HG02588 (cell line): Measurements from ENCODE around the gene MT1E.

Source experiments
- ATAC-seq: cut with Tn5 transposase; IDR thresholded peaks from one replicate; pipeline ENCODE4 v1.9.1; 2021; ENCODE audit warnings: mild to moderate bottlenecking, moderate library complexity; ENCODE audit not compliant: unreplicated experiment

The MT1E gene

DNA sequence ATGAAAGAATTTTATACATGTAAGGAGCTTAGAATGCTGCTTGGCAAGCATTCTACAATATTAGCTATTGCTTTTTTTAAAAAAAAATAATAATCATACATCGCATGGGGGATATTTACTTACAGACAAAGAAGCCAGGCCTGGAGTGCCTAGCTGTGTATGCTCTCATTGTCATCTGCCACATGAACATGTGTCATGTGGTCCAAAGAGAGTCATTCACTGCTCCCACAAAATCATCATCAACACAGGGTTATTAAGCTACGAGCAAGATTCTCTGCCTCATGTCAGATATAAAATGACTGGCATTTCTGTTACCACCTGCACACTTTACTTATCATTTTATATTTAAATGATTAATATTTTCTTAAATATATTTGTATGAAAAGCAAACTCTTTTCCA is 1.9 kb upstream of the MT1E start:
- no peak for ATAC-seq

DNA sequence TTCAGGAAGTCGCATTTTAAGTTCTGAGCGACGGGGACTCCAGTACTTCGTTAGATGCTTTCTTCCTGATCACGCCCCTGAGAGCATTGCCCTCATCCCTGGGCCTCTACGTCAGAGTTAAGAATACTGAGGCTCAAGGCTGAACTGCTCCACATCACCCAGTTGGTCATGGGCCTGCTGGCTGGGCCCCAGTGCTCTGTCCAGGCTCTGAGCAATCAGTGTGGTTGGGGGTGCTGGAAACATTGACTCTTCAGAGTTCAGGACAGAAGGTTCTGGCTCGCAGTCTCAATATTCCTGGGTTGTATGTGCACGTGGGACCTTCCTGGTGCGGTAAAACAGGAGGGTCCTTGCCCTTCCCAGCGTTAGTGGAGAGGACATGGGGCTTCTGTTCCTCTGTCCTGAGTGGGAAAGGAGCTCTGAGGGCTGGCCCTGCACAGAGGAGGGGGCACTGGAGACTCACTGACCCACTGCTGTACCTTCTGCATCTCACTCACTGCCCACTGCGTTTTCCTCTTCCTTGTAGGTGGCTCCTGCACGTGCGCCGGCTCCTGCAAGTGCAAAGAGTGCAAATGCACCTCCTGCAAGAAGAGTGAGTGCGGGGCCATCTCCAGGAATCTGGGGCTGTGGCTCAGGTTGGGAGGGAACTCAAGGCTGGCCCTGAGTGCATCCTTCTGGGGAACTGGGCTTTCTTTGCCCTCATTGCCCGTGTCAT is 518 bp downstream of the MT1E start:
- ATAC-seq = peak; percentile 10

DNA sequence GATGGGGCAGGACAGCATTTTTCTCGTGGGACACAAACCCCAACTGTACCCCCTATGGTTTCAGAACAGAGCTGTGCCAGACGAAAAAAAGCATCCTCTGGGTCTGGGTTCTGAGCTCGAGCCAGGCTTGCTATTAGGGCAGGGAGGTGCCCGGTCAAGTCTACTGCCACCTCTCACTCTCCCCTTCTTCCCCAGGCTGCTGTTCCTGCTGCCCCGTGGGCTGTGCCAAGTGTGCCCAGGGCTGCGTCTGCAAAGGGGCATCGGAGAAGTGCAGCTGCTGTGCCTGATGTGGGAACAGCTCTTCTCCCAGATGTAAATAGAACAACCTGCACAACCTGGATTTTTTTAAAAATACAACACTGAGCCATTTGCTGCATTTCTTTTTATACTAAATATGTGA is 1.1 kb downstream of the MT1E start:
- no peak for ATAC-seq

DNA sequence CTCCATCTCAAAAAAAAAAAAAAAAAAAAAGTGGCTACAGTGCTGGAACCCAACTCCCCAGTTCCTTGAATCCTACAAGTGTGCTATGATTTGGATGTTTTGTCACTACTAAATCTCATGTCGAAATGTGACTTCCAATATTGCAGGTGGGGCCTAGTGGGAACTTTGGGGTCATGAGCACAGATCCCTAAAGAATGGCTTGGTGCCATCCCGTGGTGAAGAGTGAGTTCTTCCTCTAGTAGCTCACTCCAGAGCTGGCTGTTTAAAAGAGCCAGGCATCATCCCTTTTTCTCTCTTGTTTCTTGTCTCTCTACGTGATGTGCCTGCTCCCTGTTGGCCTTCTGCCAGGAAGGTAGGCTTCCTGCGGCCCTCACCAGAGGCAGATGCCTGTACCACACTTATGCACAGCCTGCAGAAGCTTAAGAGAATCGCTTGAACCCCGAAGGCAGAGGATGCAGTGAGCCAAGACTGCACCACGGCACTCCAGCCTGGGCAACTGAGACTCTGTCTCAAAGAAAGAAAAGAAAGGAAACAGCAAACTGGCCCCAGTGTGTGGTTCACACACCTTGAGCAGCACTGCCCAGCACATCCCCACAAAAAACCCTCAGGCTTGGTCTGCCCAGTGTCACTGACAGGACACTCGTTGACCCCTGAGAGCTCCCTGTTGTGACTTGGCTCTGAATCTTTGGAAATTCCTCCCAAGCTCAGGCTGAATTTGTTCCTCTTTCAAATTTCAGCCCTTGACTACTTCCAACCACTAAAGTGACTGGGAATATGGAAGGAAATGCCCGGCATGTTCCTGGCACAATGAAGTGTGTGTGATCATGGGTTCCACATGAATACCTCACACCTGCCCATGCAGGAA is 3.1 kb downstream of the MT1E start:
- no peak for ATAC-seq

DNA sequence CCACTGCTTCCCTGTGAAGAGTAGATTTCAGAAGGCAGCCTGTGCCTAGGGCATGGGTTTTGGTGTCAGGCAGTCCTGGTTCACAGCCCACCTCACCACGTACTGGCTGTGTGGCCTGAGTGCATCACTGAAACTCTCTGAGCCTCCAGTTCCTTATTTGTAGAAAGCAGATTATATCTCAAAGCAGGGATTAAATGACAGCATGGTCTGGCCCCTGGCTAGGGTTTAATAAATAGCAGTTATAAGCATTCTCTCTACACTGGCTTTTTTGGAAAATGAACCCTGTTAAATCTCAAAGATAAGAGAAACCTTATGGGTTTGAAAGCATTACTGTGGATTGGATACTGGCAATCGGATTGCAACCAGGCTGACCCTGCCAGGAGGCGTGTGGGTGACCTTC is 4.0 kb downstream of the MT1E start:
- no peak for ATAC-seq

DNA sequence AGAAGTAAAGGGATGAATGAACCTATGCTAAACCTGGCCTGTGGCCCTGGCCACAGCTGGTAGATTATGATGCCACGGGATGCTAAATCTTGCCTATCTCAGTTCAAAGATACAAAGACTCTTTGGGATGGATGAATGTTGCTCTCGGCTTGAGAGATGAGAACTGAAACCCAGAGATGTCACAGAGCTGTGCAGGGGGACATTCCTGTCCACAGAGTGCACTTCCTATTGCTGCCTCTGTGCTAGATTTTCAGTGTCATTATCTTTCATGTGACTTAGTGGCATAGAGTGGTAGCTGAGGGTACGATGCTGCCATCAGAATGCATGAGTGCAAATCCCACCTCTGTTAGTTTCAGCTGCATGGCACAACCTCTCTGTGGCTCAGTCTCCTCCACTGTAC is 4.6 kb downstream of the MT1E start:
- peak; percentile 65 for ATAC-seq

DNA sequence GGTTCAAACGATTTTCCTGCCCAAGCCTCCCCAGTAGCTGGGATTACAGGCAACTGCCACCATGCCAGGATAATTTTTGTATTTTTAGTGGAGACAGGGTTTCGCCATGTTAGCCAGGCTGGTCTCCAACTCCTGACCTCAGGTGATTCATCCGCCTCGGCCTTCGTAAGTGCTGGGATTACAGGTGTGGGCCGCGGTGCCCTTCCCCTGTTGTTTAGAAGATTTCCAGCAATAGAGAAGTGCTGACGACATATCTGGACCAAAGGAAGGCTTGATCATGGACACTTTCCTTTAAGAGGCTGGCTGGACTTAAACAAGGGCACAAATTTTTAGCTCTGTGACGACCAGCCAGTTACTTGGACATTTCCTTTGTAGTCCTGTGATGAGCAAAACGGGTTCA is 5.6 kb downstream of the MT1E start:
- no peak for ATAC-seq

DNA sequence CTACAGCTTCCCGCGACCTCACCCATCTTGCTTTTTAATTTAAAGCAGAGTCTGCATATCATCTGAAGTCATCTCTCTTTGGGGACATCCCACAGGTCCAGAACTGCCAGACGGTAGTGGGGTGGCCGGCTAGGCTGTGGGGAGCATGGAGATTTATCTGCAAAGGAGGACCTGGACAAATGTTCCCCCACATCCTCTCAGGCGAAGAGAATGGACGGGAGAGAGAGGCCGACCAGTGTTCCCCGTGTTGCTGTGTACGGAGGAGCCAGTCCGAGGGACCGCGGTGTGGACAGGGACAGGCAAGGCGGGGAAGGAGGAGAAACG is 6.2 kb downstream of the MT1E start:
- no peak for ATAC-seq

DNA sequence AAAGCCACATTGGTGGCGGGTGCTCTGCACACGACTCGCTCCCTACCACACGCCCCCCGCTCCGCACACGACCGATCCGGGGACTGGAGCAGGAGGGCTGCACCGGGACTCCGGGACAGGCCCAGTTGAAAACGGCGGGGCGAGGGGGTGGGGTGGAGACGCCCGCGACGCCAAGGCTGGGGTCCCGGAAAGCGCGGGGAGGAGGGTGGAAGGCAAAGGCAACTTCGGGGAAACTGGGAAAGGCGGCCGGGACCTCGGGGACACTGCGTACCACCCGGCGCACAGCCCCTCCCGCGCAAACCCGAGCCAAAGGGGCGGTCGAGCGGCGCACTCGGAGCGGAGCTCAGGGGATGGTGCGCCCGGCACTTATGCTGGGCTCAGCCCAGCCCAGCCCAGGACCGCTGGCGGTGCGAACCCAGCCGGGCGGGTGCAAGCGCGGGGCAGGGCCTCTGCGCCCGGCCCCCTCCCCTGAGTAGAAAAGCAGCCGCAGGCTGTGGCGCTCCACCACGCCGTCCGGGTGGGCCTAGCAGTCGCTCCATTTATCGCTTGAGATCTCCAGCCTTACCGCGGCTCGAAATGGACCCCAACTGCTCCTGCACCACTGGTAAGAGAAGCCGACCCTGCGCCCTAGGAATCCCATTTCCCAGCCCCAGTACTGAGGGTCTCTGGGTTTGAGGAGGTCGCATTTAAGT is 6.7 kb downstream of the MT1E start, which contains the start of gene MT1M:
MT1M (plus strand) TSS at position 504 of the 692 bp plus-strand sequence; CDS start at position 577, 73 bp downstream.
- no peak for ATAC-seq

DNA sequence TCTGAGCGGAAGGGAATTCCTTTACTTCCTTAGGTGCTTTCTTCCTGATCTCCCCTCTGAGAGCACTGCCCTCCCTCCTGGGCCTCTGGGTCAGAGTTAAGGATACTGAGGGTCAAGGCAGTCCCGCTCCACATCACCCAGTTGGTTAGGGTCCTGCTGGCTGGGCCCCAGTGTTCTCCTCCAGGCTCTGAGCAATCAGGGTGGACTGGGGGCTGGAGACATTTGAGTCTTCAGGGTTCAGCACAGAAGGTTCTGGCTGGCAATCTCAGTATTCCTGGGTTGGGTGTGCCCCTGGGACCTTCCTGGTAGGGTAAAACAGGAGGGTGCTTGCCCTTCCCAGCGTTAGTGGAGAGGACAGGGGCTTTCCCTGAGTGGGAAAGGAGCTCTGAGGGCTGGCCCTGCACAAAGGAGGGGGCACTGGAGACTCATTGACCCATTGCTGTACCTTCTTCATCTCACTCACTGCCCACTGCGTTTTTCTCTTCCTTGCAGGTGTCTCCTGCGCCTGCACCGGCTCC is 7.3 kb downstream of the MT1E start:
- no peak for ATAC-seq

DNA sequence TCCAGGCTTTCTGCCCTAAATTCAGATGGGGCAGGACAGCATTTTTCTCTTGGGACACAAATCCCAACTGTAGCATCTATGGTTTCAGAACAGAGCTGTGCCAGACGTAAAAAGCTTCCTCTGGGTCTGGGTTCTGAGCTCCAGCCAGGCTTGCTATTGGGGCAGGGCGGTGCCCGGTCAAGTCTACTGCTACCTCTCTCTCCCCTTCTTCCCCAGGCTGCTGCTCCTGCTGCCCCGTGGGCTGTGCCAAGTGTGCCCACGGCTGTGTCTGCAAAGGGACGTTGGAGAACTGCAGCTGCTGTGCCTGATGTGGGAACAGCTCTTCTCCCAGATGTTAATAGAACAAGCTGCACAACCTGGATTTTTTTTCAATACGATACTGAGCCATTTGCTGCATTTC is 8.0 kb downstream of the MT1E start:
- ATAC-seq = no peak

DNA sequence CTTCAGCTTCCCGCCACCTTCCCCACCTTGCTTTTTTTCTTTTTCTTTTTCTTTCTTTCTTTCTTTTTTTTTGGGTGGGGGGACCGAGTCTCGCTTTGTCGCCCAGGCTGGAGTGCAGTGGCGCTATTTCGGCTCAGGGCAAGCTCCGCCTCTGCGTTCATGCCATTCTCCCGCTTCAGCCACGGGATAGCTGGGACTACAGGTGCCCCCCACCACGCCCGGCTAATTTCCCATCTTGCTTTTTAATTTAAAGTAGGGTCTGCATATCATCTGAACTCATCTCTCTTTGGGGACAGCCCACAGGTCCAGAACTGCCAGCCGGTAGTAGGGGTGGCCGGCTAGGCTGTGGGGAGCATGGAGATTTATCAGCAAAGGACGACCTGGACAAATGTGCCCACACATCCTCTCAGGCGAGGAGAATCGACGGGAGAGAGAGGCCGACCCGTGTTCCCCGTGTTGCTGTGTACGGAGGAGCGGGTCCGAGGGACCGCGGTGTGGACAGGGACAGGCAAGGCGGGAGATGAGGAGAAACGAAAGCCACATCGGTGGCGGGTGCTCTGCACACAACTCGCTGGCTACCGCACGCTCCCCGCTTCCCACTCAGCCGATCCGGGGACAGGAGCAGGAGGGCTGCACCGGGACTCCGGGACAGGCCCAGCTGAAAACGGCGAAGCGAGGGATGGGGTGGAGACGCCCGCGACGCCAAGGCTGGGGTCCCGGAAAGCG is 9.3 kb downstream of the MT1E start:
- no peak for ATAC-seq

DNA sequence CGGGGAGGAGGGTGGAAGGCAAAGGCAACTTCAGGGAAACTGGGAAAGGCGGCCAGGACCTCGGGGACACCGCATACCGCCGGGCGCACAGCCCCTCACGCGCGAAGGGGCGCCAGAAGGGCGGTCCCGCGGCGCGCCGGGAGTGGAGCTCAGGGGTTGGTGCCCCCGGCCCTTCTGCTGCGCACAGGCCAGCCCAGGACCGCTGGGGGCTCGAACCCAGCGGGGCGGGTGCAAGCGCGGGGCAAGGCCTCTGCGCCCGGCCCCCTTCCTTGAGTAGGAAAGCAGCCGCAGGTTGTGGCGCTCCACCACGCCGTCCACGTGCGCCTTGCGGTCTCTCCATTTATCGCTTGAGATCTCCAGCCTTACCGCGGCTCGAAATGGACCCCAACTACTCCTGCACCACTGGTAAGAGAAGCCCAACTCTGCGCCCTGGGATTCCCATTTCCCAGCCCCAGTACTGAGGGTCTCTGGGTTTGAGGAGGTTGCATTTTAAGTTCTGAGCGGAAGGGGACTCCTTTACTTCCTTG is 9.9 kb downstream of the MT1E start:
- ATAC-seq = no peak

DNA sequence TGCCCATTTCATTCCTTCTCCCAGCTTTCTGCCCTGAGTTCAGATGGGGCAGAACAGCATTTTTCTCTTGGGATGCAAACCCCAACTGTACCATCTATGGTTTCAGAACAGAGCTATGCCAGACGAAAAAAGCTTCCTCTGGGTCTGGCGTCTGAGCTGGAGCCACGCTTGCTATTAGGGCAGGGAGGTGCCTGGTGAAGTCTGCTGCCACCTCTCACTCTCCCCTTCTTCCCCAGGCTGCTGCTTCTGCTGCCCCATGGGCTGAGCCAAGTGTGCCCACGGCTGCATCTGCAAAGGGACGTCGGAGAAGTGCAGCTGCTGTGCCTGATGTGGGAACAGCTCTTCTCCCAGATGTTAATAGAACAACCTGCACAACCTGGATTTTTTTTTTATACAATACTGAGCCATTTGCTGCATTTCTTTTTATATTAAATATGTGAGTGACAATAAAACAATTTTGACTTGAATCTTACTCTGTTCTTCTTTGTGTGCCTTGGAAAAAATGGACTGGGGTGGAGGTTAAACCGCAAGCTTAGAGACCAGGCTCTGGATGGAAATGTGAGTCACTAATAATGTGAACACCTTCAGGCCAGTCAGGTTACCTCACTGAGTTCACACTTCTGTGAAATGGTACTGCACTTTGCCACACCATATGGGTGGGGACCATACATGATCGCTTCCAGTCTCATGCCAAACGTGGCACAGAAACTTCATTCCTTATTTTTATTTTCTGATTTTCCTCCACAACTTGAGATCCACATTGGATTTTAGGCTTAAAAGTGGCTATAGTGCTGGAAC is 11.2 kb downstream of the MT1E start:
- no peak for ATAC-seq

DNA sequence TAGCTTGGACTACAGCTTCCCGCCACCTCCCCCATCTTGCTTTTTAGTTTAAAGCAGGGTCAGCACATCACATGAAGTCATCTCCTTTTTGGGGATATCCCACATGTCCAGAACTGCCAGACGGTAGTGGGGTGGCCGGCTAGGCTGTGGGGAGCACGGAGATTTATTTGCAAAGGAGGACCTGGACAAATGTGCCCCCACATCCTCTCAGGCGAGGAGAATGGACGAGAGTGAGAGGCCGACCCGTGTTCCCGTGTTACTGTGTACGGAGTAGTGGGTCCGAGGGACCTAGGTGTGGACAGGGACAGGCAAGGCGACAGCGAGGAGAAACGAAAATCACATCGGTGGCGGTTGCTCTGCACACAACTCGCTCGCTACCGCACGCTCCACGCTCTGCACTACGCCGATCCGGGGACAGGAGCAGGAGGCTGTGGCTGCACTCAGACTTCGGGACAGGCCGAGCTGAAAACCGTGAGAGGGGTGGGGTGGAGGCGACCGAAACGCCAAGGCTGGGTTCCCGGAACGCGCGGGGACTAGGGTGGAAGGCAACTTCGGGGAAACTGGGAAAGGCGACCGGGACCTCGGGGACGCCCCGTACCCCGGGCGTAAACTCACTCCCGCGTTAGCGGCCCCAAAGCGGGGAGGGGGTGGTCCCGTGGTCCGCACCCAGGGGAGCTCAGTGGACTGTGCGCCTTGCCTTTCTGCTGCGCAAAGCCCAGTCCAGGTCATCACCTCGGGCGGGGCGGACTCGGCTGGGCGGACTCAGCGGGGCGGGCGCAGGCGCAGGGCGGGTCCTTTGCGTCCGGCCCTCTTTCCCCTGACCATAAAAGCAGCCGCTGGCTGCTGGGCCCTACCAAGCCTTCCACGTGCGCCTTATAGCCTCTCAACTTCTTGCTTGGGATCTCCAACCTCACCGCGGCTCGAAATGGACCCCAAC is 12.5 kb downstream of the MT1E start, which contains the start of gene MT1A:
MT1A (plus strand) TSS at position 853 of the 937 bp plus-strand sequence; CDS start at position 926, 73 bp downstream.
- no peak for ATAC-seq

DNA sequence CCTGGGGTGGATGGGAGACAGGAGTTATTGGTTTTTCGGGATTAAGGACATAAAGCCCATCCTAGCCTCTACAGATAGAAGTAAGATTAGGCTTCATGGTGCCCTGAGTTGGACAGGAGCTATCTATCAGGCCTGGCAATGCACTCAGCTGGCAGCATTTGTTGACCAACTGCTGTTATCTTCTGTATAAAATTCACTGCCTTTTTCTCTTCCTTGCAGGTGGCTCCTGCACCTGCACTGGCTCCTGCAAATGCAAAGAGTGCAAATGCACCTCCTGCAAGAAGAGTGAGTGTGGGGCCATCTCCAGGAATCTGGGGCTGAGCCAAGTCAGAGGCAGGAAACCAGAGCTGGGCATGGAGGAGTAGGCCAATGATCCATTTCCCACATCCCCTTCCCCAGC is 13.5 kb downstream of the MT1E start:
- ATAC-seq = no peak

DNA sequence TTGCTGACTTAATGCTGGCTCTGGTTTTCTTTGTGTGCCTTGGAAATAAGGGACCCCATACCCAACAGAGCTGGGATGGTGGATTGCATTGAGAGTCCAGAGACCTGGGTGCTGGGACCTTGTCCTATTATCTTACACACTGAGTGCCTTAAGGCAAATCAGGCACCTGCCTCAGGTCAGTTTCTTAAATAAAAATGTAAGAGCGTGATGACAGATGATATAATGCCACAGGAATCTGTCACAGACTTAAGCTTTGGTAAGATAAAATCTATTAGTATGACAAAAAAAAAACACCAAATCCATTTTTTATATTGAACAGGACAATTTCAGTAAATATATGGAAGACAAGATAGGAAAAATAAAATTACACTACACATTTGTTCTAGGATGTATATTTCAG is 14.5 kb downstream of the MT1E start:
- ATAC-seq = no peak

DNA sequence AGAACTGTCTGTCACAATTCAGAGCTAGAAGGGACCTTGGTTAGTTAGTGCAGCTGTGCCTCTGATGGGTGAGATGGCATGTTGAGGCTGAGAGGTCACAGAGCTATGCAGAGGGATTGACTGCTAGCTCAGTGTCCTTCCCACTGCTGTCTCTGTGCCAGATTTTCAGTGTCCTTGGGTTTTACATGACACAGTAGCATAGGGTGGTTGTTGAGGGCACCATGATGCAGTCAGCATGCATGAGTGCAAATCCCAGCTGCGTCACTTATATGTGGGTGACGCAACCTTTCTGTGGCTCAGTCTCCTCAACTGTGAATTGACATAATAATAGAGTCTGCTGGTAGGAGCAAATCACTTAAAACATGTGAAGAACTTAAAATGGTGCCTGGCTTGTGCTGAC is 15.6 kb downstream of the MT1E start:
- ATAC-seq = no peak
